ENCODE data around the gene TSPEAR.

- TF ChIP-seq CTCF (IDR thresholded peaks at IDR 0.05; ENCODE audit: low read depth, low read length, poor library complexity, severe bottlenecking): no peak
- TF ChIP-seq EZH2phosphoT487 (IDR thresholded peaks at IDR 0.05; ENCODE audit: borderline replicate concordance, low read length): no peak
These were observed 183.3 kb downstream of the TSPEAR start for GRCh38 chr21:44527983-44528633.

Measured in DOHH2 (cell line).